Globus pallidus (tissue), 1 donor: ENCODE measurements around the gene PCED1B.

Experiments
- DNase-seq: peaks from one replicate; pipeline ENCODE4 v3.0.0-alpha.2; 2015; ENCODE audit warnings: low spot score

PCED1B gene

DNA sequence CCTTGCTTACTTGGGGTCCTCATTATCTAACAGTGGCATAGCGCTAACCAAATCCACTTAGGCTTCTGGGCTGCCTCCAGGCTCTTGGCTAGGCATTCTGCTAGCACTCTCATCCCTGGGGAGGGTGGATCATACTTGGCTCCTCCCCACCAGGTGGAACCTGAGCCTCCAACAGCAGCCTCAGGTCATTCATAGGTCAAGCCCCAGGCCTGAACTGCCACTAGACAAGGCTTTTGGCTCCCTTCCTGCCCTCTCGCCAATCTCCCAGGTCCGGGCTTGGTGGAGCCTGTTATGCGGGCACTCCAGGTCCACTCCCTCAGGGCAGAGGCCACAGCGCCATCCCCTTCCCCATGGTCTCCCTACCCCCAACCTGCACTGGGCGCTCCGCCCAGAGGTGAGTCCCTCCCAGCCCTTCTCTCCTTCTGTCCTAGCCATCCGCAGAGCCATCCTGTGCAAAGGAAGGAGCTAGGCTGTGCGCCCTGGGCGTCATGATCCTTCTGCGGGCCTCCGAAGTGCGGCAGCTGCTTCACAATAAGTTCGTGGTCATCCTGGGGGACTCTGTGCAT, 155.2 kb downstream of the PCED1B start:
- DNase-seq, result no peak

DNA sequence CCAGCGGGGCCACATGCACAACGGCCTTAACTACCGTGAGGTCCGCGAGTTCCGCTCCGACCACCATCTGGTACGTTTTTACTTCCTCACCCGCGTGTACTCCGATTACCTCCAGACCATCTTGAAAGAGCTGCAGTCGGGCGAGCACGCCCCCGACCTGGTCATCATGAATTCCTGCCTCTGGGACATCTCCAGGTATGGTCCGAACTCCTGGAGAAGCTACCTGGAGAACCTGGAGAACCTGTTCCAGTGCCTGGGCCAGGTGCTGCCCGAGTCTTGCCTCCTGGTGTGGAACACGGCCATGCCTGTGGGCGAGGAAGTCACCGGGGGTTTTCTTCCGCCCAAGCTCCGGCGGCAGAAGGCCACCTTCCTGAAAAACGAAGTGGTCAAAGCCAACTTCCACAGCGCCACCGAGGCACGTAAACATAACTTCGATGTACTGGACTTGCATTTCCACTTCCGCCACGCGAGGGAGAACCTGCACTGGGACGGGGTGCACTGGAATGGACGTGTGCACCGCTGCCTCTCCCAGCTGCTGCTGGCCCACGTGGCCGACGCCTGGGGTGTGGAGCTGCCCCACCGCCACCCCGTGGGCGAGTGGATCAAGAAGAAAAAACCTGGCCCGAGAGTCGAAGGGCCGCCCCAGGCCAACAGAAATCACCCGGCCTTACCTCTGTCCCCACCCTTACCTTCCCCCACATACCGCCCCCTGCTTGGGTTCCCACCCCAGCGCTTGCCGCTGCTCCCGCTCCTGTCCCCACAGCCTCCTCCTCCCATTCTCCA, 156.0 kb downstream of the PCED1B start:
- DNase-seq, result no peak

DNA sequence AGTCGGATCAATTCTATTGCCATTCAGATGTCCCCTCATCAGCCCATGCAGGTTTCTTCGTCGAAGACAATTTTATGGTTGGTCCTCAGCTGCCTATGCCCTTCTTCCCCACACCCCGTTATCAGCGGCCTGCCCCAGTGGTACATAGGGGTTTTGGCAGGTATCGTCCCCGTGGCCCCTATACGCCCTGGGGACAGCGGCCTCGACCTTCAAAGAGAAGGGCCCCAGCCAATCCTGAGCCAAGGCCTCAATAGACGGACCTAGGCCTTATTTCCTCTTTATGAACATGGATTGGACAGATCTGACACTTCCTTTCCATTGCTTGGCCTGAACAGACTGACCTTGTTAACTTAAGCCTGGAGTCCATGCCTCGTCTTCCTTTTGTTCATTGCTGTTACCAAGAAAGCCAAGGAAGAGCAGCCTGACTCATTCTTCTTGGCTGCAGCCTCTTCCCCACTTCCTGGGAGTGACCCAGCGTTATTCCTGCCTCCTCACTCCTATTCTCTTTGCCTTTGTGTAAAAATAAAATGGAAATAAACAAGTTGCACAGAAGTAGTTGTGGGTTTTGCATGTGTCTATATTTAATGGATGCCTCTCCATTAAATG, 156.8 kb downstream of the PCED1B start:
- no peak for DNase-seq

DNA sequence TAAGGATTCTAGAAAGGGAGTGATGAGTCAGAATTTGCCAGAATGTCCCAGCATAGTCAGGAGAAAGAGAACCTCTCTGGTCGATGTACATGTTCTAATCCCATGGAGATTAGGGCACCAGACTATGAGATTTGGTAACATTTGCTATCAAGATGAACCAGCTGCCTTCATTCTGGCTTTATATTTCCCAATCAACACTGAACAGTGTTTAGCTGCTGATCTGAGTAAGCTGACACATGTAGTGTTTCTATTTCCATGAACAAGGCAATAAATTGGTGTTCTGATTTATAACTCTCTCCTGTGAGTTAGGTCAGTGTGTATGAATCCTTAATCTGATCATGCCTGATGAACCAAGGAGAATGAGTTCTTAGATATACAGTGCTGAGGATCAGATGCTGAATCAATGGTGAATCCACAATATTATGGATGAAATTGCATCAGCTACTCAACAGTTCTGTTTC, 158.4 kb downstream of the PCED1B start:
- no peak for DNase-seq

DNA sequence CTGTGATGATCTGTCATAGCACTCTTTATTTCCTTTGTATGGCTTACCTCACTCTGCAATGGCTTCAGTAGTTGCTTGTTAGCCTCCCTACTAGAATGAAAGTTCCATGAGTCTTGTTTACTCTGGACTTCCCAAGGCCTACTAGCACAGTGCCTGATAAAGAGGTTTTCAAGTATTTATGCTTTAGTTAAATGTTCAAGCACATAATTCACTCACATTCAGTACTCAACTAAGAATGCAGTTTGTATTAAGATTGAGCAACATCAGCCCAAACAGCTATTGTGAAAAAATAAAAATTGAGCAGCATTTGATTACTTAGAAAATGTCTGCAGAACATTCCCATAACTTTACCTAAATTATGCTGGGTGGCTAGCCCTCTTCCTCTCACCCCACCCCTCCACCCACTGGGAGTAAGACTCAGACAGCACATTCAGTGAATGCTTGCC, 159.3 kb downstream of the PCED1B start:
- DNase-seq, result no peak

DNA sequence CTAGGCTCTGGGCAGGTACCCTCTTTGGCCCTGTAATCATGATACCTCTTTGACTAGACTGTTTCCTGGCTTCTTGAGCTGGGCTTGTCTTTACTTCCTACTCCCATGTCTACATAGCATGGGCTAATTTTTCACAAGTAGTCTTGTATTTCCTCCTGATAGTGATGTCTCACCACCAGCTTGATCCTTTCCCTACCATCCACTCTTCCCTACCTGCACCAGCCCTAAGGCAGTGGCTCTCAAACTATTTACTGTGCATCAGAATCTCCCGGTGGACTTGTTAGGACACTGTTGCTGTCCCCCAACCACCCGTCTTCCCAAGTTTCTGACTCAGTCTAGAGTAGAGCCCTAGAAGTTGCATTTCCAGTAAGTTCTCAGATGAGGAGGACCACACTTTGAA, 163.0 kb downstream of the PCED1B start:
- DNase-seq, result no peak

DNA sequence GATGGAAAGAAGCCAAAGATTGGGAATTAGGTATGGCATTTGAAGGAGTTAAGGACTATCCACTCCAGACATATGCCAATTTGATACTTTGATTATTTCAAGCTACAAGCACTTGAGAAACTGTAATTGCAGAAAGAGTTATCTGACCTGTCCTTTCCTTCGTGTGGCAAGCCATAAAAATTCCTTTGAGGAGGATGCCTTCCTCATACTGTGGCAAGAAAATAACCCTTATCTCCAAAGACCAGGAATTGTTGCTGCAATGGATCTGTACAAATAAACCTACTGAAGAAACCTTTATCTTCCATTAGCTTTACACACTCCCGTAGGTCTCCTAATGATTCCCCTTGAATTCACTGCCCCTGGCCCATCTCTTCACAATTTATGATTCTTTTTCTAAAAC, 165.4 kb downstream of the PCED1B start:
- no peak for DNase-seq

DNA sequence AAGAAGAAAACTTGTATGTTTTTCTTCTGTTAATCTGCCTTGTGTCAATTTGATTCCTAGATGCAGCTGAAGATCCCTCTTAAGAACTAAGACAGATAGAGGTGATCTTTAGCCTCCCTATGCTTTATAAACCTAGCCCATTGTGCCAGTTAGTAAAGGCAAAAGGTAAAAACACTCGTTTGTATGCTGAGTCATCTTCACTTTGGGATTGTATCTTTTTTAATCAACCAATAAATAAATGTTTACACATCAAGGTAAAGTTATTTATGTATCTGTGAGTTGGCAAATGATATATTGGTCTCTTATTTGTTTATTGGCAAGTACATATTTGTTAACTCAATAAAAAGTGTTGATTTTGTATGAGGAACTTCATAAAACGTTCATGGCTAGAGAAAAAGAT, 166.2 kb downstream of the PCED1B start:
- DNase-seq, result no peak

DNA sequence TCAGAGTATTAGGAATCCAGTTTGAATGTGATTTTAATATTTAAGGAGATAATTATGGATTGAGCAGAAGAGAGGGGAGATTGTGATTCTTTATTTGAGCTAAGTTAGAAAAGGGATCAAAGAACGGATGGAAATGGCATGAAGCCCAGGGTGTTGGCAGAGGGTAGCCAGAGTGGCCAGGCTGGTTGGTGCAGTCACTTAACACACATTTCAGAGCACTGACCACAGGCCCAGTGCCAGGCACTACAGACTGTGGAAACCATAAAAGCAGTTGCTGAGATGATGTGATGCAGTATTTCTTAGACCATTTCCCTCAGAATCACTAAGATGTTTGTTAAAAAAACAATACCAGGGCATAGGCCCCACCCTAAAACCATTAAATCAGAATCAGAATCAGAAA, 168.0 kb downstream of the PCED1B start:
- DNase-seq, result peak; percentile 35

DNA sequence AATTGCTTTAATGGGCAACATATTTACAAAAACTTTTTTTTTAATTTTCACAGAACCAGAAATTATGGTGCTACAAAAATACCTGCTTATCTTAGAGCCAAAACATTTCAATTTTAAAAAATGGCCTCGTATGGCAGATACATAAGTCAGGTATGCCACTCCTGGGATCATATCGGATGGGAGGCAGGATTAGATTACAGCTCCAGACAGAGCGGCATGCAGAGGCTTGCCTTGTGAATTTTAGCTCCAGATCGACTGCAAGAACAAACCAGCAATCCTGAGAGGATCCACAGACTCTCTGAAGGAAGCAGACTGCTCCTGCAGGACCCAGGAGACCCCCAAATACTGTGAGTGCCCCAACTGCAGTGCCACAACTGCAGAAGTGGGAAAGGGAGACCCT, 169.7 kb downstream of the PCED1B start:
- DNase-seq, result no peak

DNA sequence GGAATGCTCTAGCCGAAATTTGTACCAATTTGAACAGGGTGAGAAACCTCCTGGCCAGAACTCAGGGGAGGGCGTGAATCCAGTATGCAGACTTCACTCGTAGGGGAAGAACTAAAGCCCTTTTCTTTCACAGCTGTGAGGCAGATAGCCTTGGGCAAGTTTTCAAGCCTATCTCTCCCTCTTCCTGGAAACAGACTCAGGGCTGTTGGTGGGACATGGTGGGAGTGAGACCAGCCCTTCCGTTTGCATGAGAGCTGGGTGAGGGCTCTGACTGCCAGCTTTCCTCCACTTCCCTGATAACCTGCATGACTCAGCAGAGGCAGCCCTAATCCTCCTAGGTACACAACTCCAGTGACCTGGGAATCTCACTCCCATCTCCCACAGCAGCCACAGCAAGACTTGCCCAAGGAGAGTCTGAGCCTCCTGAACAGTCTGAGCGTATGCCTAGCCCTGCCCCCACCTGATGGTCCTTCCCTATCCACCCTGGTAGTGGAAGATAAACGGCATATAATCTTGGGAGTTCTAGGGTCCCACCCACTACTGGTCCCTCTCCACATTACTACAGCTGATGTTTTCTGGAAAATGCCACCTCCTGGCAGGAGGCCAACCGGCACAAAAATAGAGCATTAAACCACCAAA, 170.4 kb downstream of the PCED1B start:
- DNase-seq, result no peak

DNA sequence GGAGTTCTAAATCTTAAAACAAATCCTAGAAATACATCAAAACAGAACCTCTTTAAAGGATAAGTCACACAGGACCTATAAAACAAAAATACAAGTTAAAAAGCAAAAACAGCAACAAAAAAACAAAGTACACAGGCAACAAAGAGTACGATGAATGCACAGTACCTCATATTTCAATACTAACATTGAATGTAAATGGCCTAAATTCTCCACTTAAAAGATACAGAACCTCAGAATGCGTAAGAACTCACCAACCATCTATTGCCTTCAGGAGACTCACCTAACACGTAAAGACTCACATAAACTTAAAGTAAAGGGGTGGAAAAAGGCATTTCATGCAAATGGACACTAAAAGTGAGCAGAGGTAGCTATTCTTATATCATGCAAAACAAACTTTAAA, 172.5 kb downstream of the PCED1B start:
- no peak for DNase-seq

DNA sequence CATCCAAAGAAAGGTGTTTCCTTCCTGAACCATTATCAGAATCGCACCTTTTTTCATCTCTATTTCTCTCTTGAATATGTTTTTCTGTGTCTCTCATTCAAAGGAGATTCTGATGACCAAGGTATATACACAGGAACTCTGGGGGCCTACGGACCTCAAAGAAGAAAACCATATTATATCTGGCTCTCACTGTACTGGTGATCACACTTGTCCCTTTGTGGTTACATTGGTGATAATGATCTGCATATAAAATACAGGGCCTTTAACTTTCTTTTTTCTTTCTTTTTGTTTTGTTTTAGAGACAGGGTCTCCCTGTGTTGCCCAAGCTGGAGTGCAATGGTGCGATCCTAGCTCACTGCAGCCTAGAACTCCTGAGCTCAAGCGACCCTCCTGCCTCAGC, 185.5 kb downstream of the PCED1B start:
- no peak for DNase-seq

DNA sequence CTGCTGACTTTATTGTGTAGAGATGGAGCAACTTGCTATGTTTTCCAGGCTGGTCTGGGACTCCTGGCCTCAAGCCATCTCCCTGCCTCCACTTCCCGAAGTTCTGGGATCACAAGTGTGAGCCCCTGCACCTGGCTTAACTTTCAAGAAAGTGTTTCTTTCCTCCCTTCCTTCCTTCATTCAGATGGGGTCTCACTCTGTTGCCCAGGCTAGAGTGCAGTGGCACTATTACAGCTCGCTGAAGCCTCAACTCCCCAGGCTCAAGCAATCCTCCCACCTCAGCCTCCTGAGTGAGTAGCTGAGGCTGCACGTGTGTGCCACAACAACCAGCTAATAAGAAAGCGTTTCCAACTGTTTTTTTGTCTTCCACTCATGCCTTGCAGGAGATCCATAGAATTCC, 186.0 kb downstream of the PCED1B start:
- DNase-seq, result no peak

DNA sequence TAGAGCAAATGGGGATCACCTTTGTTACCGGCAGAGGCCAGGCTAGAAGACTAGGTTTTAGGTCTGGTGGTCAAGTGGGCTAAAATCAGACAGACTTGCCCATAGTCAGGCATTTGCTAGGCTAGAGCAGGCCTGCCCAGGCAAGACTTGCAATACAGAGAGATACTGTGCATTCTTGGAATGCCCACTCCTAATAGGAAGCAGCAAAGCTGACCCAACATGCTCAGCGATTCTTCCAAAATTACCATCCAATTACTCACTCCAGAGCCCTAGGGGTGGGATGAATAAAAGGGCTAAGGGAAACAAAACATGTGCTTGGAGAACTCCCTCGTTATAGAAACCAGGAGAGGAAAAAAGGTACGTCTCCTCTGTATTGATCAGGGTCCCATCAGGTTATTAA, 188.2 kb downstream of the PCED1B start:
- no peak for DNase-seq

DNA sequence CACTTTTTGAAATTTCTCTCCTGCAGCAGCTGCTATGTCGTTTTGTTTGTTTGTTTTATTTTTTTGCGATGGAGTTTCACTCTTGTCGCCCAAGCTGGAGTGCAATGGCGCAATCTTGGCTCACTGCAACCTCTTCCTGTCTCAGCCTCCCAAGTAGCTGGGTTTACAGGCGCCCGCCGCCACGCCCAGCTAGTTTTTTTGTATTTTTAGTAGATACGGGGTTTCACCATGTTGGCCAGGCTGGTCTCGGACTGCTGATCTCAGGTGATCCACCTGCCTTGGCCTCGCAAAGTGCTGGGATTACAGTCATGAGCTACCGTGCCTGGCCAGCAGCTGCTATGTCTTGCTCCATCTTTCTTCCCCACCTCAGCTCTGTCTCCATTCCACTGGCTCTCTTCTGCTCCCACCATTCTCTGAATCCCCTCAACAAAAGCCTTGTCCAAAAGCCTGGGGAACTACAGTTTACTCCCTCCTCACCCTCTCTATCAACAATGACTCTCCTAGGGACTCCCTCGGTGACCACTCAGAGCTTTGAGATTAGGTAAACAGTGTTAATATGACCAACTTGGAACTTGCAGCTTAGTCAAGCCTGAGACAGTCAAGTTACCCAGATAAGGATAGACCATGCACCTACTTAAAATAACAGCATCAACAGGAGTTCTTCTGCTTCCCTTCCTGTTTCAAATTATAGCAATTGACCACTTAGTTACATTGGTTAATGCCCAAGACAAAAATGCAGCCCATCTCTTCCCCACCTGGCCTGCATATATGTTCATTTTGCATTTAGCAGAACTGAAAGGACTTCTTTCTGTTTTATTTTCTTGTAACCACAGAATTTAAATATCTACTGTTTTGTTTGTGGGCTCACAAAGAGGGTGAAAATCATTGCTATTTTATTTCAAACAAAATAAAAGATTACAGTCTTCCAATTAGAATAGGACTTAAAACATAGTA, 189.4 kb downstream of the PCED1B start:
- no peak for DNase-seq

DNA sequence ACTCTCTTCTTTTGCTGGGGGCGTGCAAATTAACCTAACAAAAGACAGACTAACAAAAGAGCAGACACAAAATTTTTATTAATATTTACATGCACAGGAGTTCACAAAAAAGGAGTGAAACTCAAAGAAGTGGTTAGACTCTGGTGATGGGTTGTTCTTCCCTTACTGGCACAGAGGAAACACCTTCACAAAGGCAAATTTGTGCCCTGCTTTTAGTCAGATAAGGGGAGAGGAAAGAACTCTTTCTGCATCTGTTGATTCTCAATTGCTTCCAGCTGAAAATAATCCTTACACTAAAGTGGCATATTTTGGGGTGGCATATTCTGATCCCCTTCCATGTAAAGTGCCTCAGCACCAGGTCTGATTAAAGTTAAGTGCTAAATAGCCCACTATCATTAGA, 190.5 kb downstream of the PCED1B start:
- DNase-seq, result no peak

DNA sequence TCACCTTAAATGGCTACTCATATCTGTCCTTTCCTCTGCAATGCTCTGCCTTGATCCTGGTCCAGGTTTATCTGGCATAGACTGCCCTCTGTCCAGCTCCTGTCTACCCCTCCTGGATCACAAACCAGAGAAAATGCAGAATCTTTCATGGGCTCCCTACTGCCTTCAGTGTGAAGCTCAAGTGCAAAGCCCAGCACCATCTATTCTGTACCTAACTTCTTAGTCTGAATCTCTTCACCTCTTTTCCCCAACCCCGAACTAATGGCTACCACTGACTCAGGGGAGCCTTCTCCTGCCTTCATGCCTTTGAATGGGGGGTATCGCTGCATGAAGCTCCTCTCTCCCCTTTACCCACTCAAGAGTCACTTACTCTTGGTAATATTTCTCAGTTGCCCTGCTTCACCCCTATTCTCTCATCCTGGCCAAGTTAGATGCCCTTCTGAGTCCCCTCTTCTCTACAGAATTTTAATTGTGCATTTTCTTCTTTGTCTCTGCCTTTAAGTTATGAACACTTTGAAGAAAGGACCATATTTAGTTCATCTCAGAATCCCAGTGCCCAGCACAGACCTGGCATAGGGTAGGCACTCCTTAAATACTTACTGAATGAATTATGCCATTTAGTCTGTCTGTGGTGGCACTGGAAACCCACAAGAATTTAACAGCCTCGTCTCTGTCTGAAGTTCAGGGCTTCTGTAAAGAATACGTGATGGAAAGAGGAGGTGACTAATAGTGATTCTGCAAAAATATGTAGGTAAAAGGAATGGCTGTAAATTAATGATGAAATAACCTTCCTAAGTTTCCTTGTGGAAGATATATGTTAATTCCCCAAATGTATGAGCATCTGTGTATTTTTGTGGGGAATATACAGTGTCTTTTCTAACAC, 191.6 kb downstream of the PCED1B start:
- DNase-seq, result no peak

DNA sequence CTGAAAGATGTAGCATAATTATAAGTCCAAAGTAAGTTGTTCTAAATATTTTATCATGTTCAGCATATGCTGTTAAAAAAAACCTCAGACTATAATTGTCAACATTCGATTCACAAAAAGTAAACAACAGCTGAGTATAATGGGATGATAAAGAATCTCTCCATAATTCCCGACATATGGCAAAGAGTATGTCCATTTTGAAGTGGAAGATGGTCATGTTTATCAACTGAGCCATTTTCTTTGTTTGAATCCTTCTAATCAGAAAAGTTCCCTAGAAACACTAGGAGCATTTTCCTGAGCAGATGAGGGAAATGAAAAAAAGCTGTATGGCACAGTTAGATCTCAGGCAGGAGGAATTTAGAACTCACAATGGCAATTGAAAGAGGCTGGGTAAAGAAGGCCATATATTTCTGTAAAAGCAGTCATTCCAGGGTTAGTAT, 192.4 kb downstream of the PCED1B start:
- no peak for DNase-seq

DNA sequence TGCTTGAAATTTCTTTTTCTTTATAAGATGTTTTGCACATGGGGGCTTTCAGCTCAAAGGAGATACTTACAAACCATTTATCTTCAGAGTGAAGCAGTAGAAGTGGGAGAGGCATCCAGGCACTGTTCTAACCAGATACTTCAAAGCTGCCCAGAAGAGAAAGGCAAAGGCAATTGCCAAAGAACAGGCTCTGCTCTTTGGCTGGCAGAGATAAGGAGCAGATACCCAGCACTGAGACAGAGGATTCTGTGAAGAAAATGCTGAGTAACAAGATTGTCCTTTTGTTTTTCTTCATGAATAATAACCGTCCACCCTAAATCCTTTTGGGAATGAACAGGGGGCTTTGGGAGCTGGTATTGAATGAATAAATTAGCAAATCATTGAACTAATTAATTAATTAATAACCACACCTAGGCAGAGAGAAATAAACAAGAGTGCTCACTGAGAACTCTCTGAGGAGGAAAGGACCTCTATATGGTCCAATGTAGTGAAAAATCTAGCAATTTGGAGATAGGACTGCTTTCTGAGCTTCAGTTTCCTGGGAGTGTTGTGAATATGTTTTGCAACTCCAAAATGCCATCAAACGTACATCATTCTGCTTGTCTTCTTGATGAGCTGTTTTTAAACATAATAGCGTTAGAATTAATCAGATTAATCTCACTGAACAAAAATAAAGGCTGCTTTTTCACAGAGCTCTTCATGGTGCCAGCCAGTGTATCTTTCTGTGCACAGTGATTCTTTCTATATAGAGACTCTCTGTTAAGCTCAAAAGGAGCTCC, 193.2 kb downstream of the PCED1B start:
- no peak for DNase-seq
